GM13976 (cell line): ENCODE measurements around the gene OLIG3.

ENCODE experiments used
- DNase-seq: peaks from one replicate; pipeline ENCODE4 v3.0.0; 2012; ENCODE audit warnings: low spot score
- CTCF ChIP-seq: IDR thresholded peaks from 2 replicates; pipeline ENCODE4 v1.5.1; 2012; ENCODE audit warnings: borderline replicate concordance, mild to moderate bottlenecking; ENCODE audit not compliant: insufficient read depth; ENCODE audit errors: extremely low read depth, missing control alignments, control extremely low read depth
- in situ Hi-C: fragments of 300-500 bp; cut with MboI; formaldehyde crosslinking; loops from one replicate; pipeline ENCODE4 v1.12.0; 2022; ENCODE audit warnings: low sequenced_read_pairs, mixed read lengths, inconsistent platforms; ENCODE audit not compliant: unreplicated experiment

The OLIG3 gene

GRCh38 chr6:137473598-137473997 is 20.6 kb downstream of the OLIG3 start:
- in situ Hi-C loops: no loop called here
- TF ChIP-seq CTCF: no peak

GRCh38 chr6:137472641-137473137 is 21.5 kb downstream of the OLIG3 start:
- TF ChIP-seq CTCF: no peak
- in situ Hi-C loops: no loop called here
- no peak for DNase-seq

More at GRCh38 chr6:137473598-137473997, 20.6 kb downstream of the OLIG3 start:
- no peak for DNase-seq

GRCh38 chr6:137471986-137472385 is 22.2 kb downstream of the OLIG3 start:
- in situ Hi-C loops: no loop called here
- DNase-seq: no peak
- TF ChIP-seq CTCF: no peak

- DNase-seq: no peak
- no peak for TF ChIP-seq CTCF
- in situ Hi-C loops: no loop called here
Measured at GRCh38 chr6:137471497-137471896, 22.7 kb downstream of the OLIG3 start.

GRCh38 chr6:137467211-137467610 is 27.0 kb downstream of the OLIG3 start:
- TF ChIP-seq CTCF: no peak
- no peak for DNase-seq
- in situ Hi-C loops: no loop called here

- DNase-seq: no peak
- in situ Hi-C loops: no loop called here
- no peak for TF ChIP-seq CTCF
Measured at GRCh38 chr6:137465378-137466009, 28.7 kb downstream of the OLIG3 start.
